ENCODE measurements around the gene FAM240B.

The FAM240B gene

GRCh38 chr9:38673399-38674193 is 46.3 kb downstream of the FAM240B start:
- no peak overlapping the region for H3K4me3 ChIP-seq (ENCODE audit: low read depth, low read length)
- no peak for TF ChIP-seq CTCF (IDR thresholded peaks at IDR 0.05; ENCODE audit: control insufficient read depth, extremely low read depth, insufficient read depth)
- DNase-seq (ENCODE audit: low read depth): no peak

GRCh38 chr9:38671748-38672147 is 48.2 kb downstream of the FAM240B start:
- no peak for TF ChIP-seq CTCF (IDR thresholded peaks at IDR 0.05; ENCODE audit: control insufficient read depth, extremely low read depth, insufficient read depth)
- no peak for DNase-seq (ENCODE audit: low read depth)
- peak overlapping the region; percentile 29 for H3K4me3 ChIP-seq (ENCODE audit: low read depth, low read length)

GRCh38 chr9:38671372-38671731 is 48.6 kb downstream of the FAM240B start:
- TF ChIP-seq CTCF (IDR thresholded peaks at IDR 0.05; ENCODE audit: control insufficient read depth, extremely low read depth, insufficient read depth): no peak
- no peak for DNase-seq (ENCODE audit: low read depth)
- H3K4me3 ChIP-seq (ENCODE audit: low read depth, low read length): no peak overlapping the region

GRCh38 chr9:38670542-38671371 is 49.2 kb downstream of the FAM240B start:
- no peak for DNase-seq (ENCODE audit: low read depth)
- TF ChIP-seq CTCF (IDR thresholded peaks at IDR 0.05; ENCODE audit: control insufficient read depth, extremely low read depth, insufficient read depth): no peak
- no peak overlapping the region for H3K4me3 ChIP-seq (ENCODE audit: low read depth, low read length)

GRCh38 chr9:38668791-38669466 is 51.0 kb downstream of the FAM240B start:
- no peak for TF ChIP-seq CTCF (IDR thresholded peaks at IDR 0.05; ENCODE audit: control insufficient read depth, extremely low read depth, insufficient read depth)

GRCh38 chr9:38662763-38663593 is 57.0 kb downstream of the FAM240B start:
- DNase-seq (ENCODE audit: low read depth): no peak
- no peak overlapping the region for H3K4me3 ChIP-seq (ENCODE audit: low read depth, low read length)
- peak; percentile 41 for TF ChIP-seq CTCF (IDR thresholded peaks at IDR 0.05; ENCODE audit: control insufficient read depth, extremely low read depth, insufficient read depth)

More at GRCh38 chr9:38668791-38669466, 51.0 kb downstream of the FAM240B start:
- DNase-seq (ENCODE audit: low read depth): no peak
- H3K4me3 ChIP-seq (ENCODE audit: low read depth, low read length): no peak overlapping the region

Measured in LNCaP clone FGC (cell line).